RKO (cell line): ENCODE results near the gene DHRS7C.
A peak's percentile ranks its signal among the peaks of the same experiment; 100 is the strongest.

Source experiments
- DNase-seq: peaks from one replicate; pipeline ENCODE4 v3.0.0-alpha.2; 2016; ENCODE audit warnings: low spot score

DHRS7C gene

GRCh38 chr17:9765322-9765721 lies 26.1 kb downstream of the DHRS7C start:
- no peak for DNase-seq

GRCh38 chr17:9763643-9764042 lies 27.7 kb downstream of the DHRS7C start:
- no peak for DNase-seq

GRCh38 chr17:9760266-9760665 lies 31.1 kb downstream of the DHRS7C start:
- no peak for DNase-seq

GRCh38 chr17:9755083-9755482 lies 36.3 kb downstream of the DHRS7C start:
- peak; percentile 11 for DNase-seq

- DNase-seq, result no peak
These were observed 40.9 kb downstream of the DHRS7C start for GRCh38 chr17:9750524-9750923.

- DNase-seq, result no peak
These were observed 61.5 kb downstream of the DHRS7C start for GRCh38 chr17:9729735-9730420.

GRCh38 chr17:9729034-9729650 lies 62.2 kb downstream of the DHRS7C start:
- DNase-seq, result peak; percentile 64

GRCh38 chr17:9728564-9728963 lies 62.8 kb downstream of the DHRS7C start:
- no peak for DNase-seq

- DNase-seq, result no peak
These were observed 63.4 kb downstream of the DHRS7C start for GRCh38 chr17:9728005-9728404.

GRCh38 chr17:9726291-9726690 lies 65.1 kb downstream of the DHRS7C start:
- no peak for DNase-seq

- DNase-seq, result no peak
These were observed 65.8 kb downstream of the DHRS7C start for GRCh38 chr17:9725575-9725974.
